ENCODE measurements around the gene OR11A1. TPM values are rescaled to one million over a fixed set of nuclear protein-coding genes. Genes with fewer than 3 reads are reported as not detected.

Gene OR11A1
- total RNA-seq, 1 donor from 2014 or later = not detected

- DNase-seq (ENCODE audit: low read depth) (no peak), FAIRE-seq (no peak)
- H3K27me3 ChIP-seq (ENCODE audit: control insufficient read depth, insufficient read depth, low read length) = peaks cover 4% of the 10 kb centered on the region
- no peaks in the 10 kb centered on the region for H3K36me3 ChIP-seq (ENCODE audit: control insufficient read depth, insufficient read depth, low read length)
- TF ChIP-seq CTCF (IDR thresholded peaks at IDR 0.05; ENCODE audit: insufficient read depth, low read length, severe bottlenecking) = no peak
- no peak overlapping the region for H3K4me3 ChIP-seq (ENCODE audit: low read depth, low read length)
These were observed 45.3 kb upstream of the OR11A1 start for GRCh38 chr6:29502181-29502580.

- H3K36me3 ChIP-seq (ENCODE audit: control insufficient read depth, insufficient read depth, low read length) = no peaks in the 10 kb centered on the region
- FAIRE-seq = no peak
- TF ChIP-seq CTCF (IDR thresholded peaks at IDR 0.05; ENCODE audit: insufficient read depth, low read length, severe bottlenecking) = no peak
These were observed 44.2 kb upstream of the OR11A1 start for GRCh38 chr6:29501106-29501505.

GRCh38 chr6:29500594-29500993 is 43.7 kb upstream of the OR11A1 start:
- no peak for TF ChIP-seq CTCF (IDR thresholded peaks at IDR 0.05; ENCODE audit: insufficient read depth, low read length, severe bottlenecking)
- H3K36me3 ChIP-seq (ENCODE audit: control insufficient read depth, insufficient read depth, low read length) = no peaks in the 10 kb centered on the region
- peaks cover 4% of the 10 kb centered on the region for H3K27me3 ChIP-seq (ENCODE audit: control insufficient read depth, insufficient read depth, low read length)
- H3K4me3 ChIP-seq (ENCODE audit: low read depth, low read length) = no peak overlapping the region
- FAIRE-seq (no peak), DNase-seq (ENCODE audit: low read depth) (no peak)

More at GRCh38 chr6:29501106-29501505, 44.2 kb upstream of the OR11A1 start:
- no peak for DNase-seq (ENCODE audit: low read depth)
- peaks cover 4% of the 10 kb centered on the region for H3K27me3 ChIP-seq (ENCODE audit: control insufficient read depth, insufficient read depth, low read length)
- H3K4me3 ChIP-seq (ENCODE audit: low read depth, low read length) = no peak overlapping the region

GRCh38 chr6:29499704-29500103 is 42.8 kb upstream of the OR11A1 start:
- FAIRE-seq (no peak), DNase-seq (ENCODE audit: low read depth) (no peak)
- H3K27me3 ChIP-seq (ENCODE audit: control insufficient read depth, insufficient read depth, low read length) = peaks cover 4% of the 10 kb centered on the region
- no peaks in the 10 kb centered on the region for H3K36me3 ChIP-seq (ENCODE audit: control insufficient read depth, insufficient read depth, low read length)
- H3K4me3 ChIP-seq (ENCODE audit: low read depth, low read length) = no peak overlapping the region
- TF ChIP-seq CTCF (IDR thresholded peaks at IDR 0.05; ENCODE audit: insufficient read depth, low read length, severe bottlenecking) = no peak

- Histone ChIP-seq H3K4me3 (ENCODE audit: low read depth, low read length) (no peak overlapping the region), H3K27me3 (ENCODE audit: control insufficient read depth, insufficient read depth, low read length) (peaks cover 4% of the 10 kb centered on the region), H3K36me3 (ENCODE audit: control insufficient read depth, insufficient read depth, low read length) (no peaks in the 10 kb centered on the region)
- no peak for DNase-seq (ENCODE audit: low read depth)
- FAIRE-seq = no peak
- no peak for TF ChIP-seq CTCF (IDR thresholded peaks at IDR 0.05; ENCODE audit: insufficient read depth, low read length, severe bottlenecking)
These were observed 40.1 kb upstream of the OR11A1 start for GRCh38 chr6:29496961-29497360.

- DNase-seq (ENCODE audit: low read depth) = no peak
- TF ChIP-seq CTCF (IDR thresholded peaks at IDR 0.05; ENCODE audit: insufficient read depth, low read length, severe bottlenecking) = no peak
- no peak overlapping the region for H3K4me3 ChIP-seq (ENCODE audit: low read depth, low read length)
These were observed 38.7 kb upstream of the OR11A1 start for GRCh38 chr6:29495571-29495970.

More at GRCh38 chr6:29495571-29495970, 38.7 kb upstream of the OR11A1 start:
- FAIRE-seq = peak; percentile 89
- peaks cover 4% of the 10 kb centered on the region for H3K27me3 ChIP-seq (ENCODE audit: control insufficient read depth, insufficient read depth, low read length)
- H3K36me3 ChIP-seq (ENCODE audit: control insufficient read depth, insufficient read depth, low read length) = no peaks in the 10 kb centered on the region

Measured in bronchial epithelial cell (primary cell).